GM19438 (cell line): ENCODE measurements around the gene KRTAP16-1.

Experiments used
- ATAC-seq: cut with Tn5 transposase; IDR thresholded peaks from one replicate; pipeline ENCODE4 v1.9.1; 2021; ENCODE audit warnings: low read depth; ENCODE audit not compliant: unreplicated experiment

The KRTAP16-1 gene

GRCh38 chr17:41332239-41332638, 23.1 kb upstream of the KRTAP16-1 start:
- no peak for ATAC-seq

- ATAC-seq: no peak
These were observed 22.5 kb upstream of the KRTAP16-1 start for GRCh38 chr17:41331606-41332005.

GRCh38 chr17:41329279-41329948, 20.3 kb upstream of the KRTAP16-1 start:
- ATAC-seq: no peak

- no peak for ATAC-seq
These were observed 19.1 kb upstream of the KRTAP16-1 start for GRCh38 chr17:41328207-41328606.

- ATAC-seq: no peak
These were observed 18.5 kb upstream of the KRTAP16-1 start for GRCh38 chr17:41327411-41328120.

- ATAC-seq: no peak
These were observed 17.4 kb upstream of the KRTAP16-1 start for GRCh38 chr17:41326173-41327145.

- no peak for ATAC-seq
These were observed 16.5 kb upstream of the KRTAP16-1 start for GRCh38 chr17:41325611-41326010.

- no peak for ATAC-seq
These were observed 16.0 kb upstream of the KRTAP16-1 start for GRCh38 chr17:41325126-41325525.

- no peak for ATAC-seq
These were observed 15.3 kb upstream of the KRTAP16-1 start for GRCh38 chr17:41324180-41325075.

- no peak for ATAC-seq
These were observed 14.1 kb upstream of the KRTAP16-1 start for GRCh38 chr17:41322903-41323895.

GRCh38 chr17:41322094-41322902, 13.2 kb upstream of the KRTAP16-1 start:
- ATAC-seq: no peak

GRCh38 chr17:41318231-41318630, 9.1 kb upstream of the KRTAP16-1 start:
- ATAC-seq: no peak

- no peak for ATAC-seq
These were observed 6.8 kb upstream of the KRTAP16-1 start for GRCh38 chr17:41315814-41316445.

GRCh38 chr17:41315204-41315794, 6.2 kb upstream of the KRTAP16-1 start, which contains the start of gene KRTAP17-1:
Gene KRTAP17-1, minus strand, starts transcription at chr17:41315710. Its CDS starts 60 bp downstream, at chr17:41315650.
- no peak for ATAC-seq

- ATAC-seq: no peak
These were observed 2.0 kb upstream of the KRTAP16-1 start for GRCh38 chr17:41311111-41311510.

GRCh38 chr17:41308251-41308917, 725 bp downstream of the KRTAP16-1 start:
- no peak for ATAC-seq

- ATAC-seq: no peak
These were observed 1.5 kb downstream of the KRTAP16-1 start for GRCh38 chr17:41307647-41308046.
